Esophagus squamous epithelium (tissue), 5 donors: ENCODE results near the gene TFPT. TPM values are rescaled to one million over a fixed set of nuclear protein-coding genes. Genes with fewer than 3 reads are reported as not detected.

Experiments
- DNase-seq: peaks from one replicate; lab custom pipeline; 2025; lab: John Stamatoyannopoulos, UW
- H3K27ac ChIP-seq, 4 donors: fragments of 200-600 bp; sonication (generic); one replicate each; pipeline ENCODE4 v1.5.1; 2016 to 2019; ENCODE audit warnings: mild to moderate bottlenecking in 1 of 4
- H3K27me3 ChIP-seq, 4 donors: fragments of 200-600 bp; sonication (generic); 1 replicate in 3 of 4; 2 replicates in 1 of 4; pipeline versions ENCODE4 v1.5.1 to v1.6.0; 2017 to 2021; ENCODE audit warnings: antibody characterized with exemption in 1 of 4
- H3K36me3 ChIP-seq, 3 donors: fragments of 200-600 bp; sonication (generic); one replicate each; pipeline ENCODE4 v1.5.1; 2016 to 2019
- H3K4me1 ChIP-seq, 3 donors: fragments of 200-600 bp; sonication (generic); one replicate each; pipeline ENCODE4 v1.5.1; 2017 to 2019
- H3K4me3 ChIP-seq, 4 donors: fragments of 200-600 bp; sonication (generic); 1 replicate in 3 of 4; 2 replicates in 1 of 4; pipeline ENCODE4 v1.5.1; 2016 to 2019; ENCODE audit warnings: mild to moderate bottlenecking in 2 of 4, moderate library complexity in 1 of 4
- H3K9me3 ChIP-seq, 3 donors: fragments of 200-600 bp; sonication (generic); one replicate each; pipeline ENCODE4 v1.5.1; 2016 to 2019
- CTCF ChIP-seq, 6 experiments: fragments of 450-650 bp in 4 of 6; fragments of 200-600 bp in 2 of 6; sonication (generic) in 2 of 6; IDR thresholded peaks; one replicate each; pipeline ENCODE4 v1.5.1; 2016 to 2019; ENCODE audit warnings: antibody characterized with exemption in 6 of 6, mild to moderate bottlenecking in 4 of 6, moderate library complexity in 4 of 6
- POLR2A ChIP-seq, 4 donors: fragments of 450-650 bp; IDR thresholded peaks; one replicate each; pipeline ENCODE4 v1.6.1; 2017; ENCODE audit warnings: antibody characterized with exemption in 4 of 4, mild to moderate bottlenecking in 4 of 4, moderate library complexity in 3 of 4
- WGBS, 2 donors: methylation state at CpG; one replicate each; pipeline ENCODE4 v1.1.5; 2018; 5-methylcytosine and 5-hydroxymethylcytosine counted together
- intact Hi-C: fragments of 100-400 bp; cut with DNase I; formaldehyde crosslinking; loops from one replicate; pipeline ENCODE4 v1.15.0; 2022
- total RNA-seq, 4 donors: library from RNA; depleted of rRNA; stranded (reverse); fragments of >200 nt; gene quantifications; one replicate each; pipeline ENCODE4 v1.1.0, GENCODE V29; 2016
- donor health status: DM: yes; HTN: yes; CAD: no.

Gene TFPT
- total RNA-seq, 4 donors from 2014 or later, result 6.1 to 9.0 (median 7.4) TPM

GRCh38 chr19:54095136-54095858, 20.2 kb downstream of the TFPT start:
- Histone ChIP-seq H3K27ac (peak overlapping the region in 1 of 4 donors; percentile 78), H3K4me3 (peak overlapping the region; percentile 17 to 66 (median 42)), H3K27me3 (peaks cover 0 to 14% (median 2%) of the 10 kb centered on the region in 4 donors), H3K36me3 (no peaks in the 10 kb centered on the region), H3K4me1 (peaks cover 8 to 24% (median 9%) of the 10 kb centered on the region in 3 donors), H3K9me3 (no peaks in the 10 kb centered on the region)
- intact Hi-C loops, result no loop called here
- TF ChIP-seq POLR2A (IDR thresholded peaks at IDR 0.05) (no peak), CTCF (IDR thresholded peaks at IDR 0.05) (no peak)
- DNase-seq, result no peak
- 11 to 79% methylated on average over 1 to 17 of the region's 22 CpGs for WGBS, 2 donors

- Histone ChIP-seq H3K9me3 (no peaks in the 10 kb centered on the region), H3K27me3 (peaks cover 0 to 19% (median 2%) of the 10 kb centered on the region in 4 donors), H3K27ac (no peak overlapping the region), H3K4me1 (peaks cover 8 to 24% (median 9%) of the 10 kb centered on the region in 3 donors), H3K36me3 (no peaks in the 10 kb centered on the region), H3K4me3 (no peak overlapping the region)
- 78 to 87% methylated on average over 14 to 16 of the region's 17 CpGs for WGBS, 2 donors
- DNase-seq, result no peak
- no peak for TF ChIP-seq POLR2A (IDR thresholded peaks at IDR 0.05)
- TF ChIP-seq CTCF (IDR thresholded peaks at IDR 0.05), result no peak
- intact Hi-C loops, result no loop called here
These were observed 20.9 kb downstream of the TFPT start for GRCh38 chr19:54094426-54095000.

GRCh38 chr19:54084410-54084809, 31.0 kb downstream of the TFPT start:
- 65 to 69% methylated on average over 2 to 3 of the region's 3 CpGs for WGBS, 2 donors
- no peak for TF ChIP-seq POLR2A (IDR thresholded peaks at IDR 0.05)
- TF ChIP-seq CTCF (IDR thresholded peaks at IDR 0.05), result no peak
- H3K27ac ChIP-seq, result no peak overlapping the region
- H3K9me3 ChIP-seq, result peaks cover 0 to 26% (median 3%) of the 10 kb centered on the region in 3 donors
- no peak overlapping the region for H3K4me3 ChIP-seq
- no peaks in the 10 kb centered on the region for H3K4me1 ChIP-seq
- no peaks in the 10 kb centered on the region for H3K36me3 ChIP-seq
- DNase-seq, result no peak
- intact Hi-C loops, result no loop called here
- H3K27me3 ChIP-seq, result no peaks in the 10 kb centered on the region

GRCh38 chr19:54081032-54081431, 34.4 kb downstream of the TFPT start, which contains the start of gene TARM1:
TARM1 (minus strand) TSS chr19:54081365; CDS start chr19:54081340, 25 bp downstream.
- DNase-seq, result no peak
- no peaks in the 10 kb centered on the region for H3K4me1 ChIP-seq
- 77 to 82% methylated on average over 7 of the region's 7 CpGs for WGBS, 2 donors

GRCh38 chr19:54077334-54077733, 38.1 kb downstream of the TFPT start:
- peaks cover 0 to 16% (median 0%) of the 10 kb centered on the region in 3 donors for H3K9me3 ChIP-seq
- H3K4me3 ChIP-seq, result no peak overlapping the region
- no peak for DNase-seq
- H3K4me1 ChIP-seq, result no peaks in the 10 kb centered on the region
- intact Hi-C loops, result no loop called here
- no peaks in the 10 kb centered on the region for H3K36me3 ChIP-seq
- 59 to 75% methylated on average over 5 of the region's 5 CpGs for WGBS, 2 donors
- TF ChIP-seq POLR2A (IDR thresholded peaks at IDR 0.05) (no peak), CTCF (IDR thresholded peaks at IDR 0.05) (no peak)
- H3K27ac ChIP-seq, result no peak overlapping the region
- no peaks in the 10 kb centered on the region for H3K27me3 ChIP-seq

More at GRCh38 chr19:54081032-54081431, 34.4 kb downstream of the TFPT start, which contains the start of gene TARM1:
- no peak for TF ChIP-seq POLR2A (IDR thresholded peaks at IDR 0.05)
- Histone ChIP-seq H3K9me3 (peaks cover 0 to 26% (median 3%) of the 10 kb centered on the region in 3 donors), H3K36me3 (no peaks in the 10 kb centered on the region), H3K27ac (no peak within 1 kb of the TSS), H3K4me3 (no peak within 1 kb of the TSS), H3K27me3 (no peaks in the 10 kb centered on the region)
- intact Hi-C loops, result no loop called here
